Keratinocyte (primary cell): ENCODE data around the gene DNASE1. TPM values are rescaled to one million over a fixed set of nuclear protein-coding genes. Genes with fewer than 3 reads are reported as not detected.

ENCODE experiments used
- DNase-seq: peaks from one replicate; pipeline ENCODE4 v3.0.0-alpha.2; 2011; ENCODE audit warnings: low read depth, missing footprints, low spot score
- FAIRE-seq: peaks from 2 replicates; lab custom pipeline; 2011; peaks lifted over from hg19 to GRCh38; lab: Jason Lieb, UNC
- H2AFZ ChIP-seq: 2 replicates; pipeline ENCODE4 v1.6.0; 2012; ENCODE audit warnings: low read length, control low read depth, inconsistent platforms; ENCODE audit not compliant: control insufficient read depth
- H3K27ac ChIP-seq: 2 replicates; pipeline ENCODE4 v1.5.1; 2011; ENCODE audit warnings: low read length; ENCODE audit not compliant: control insufficient read depth, insufficient read depth
- H3K27me3 ChIP-seq: 3 replicates; pipeline ENCODE4 v1.6.0; 2011; ENCODE audit warnings: low read length; ENCODE audit not compliant: control insufficient read depth, insufficient read depth; ENCODE audit errors: extremely low read depth
- H3K36me3 ChIP-seq, 2 experiments: 2 replicates in 1 of 2; 3 replicates in 1 of 2; pipeline ENCODE4 v1.5.1; 2011; ENCODE audit warnings: low read length in 2 of 2, mild to moderate bottlenecking in 1 of 2; ENCODE audit not compliant: control insufficient read depth in 2 of 2, insufficient read depth in 2 of 2; ENCODE audit errors: extremely low read depth in 1 of 2
- H3K4me1 ChIP-seq: 3 replicates; pipeline ENCODE4 v1.5.1; 2011; ENCODE audit warnings: low read length; ENCODE audit not compliant: control insufficient read depth, insufficient read depth; ENCODE audit errors: extremely low read depth
- H3K4me2 ChIP-seq: 3 replicates; pipeline ENCODE4 v1.6.0; 2011; ENCODE audit warnings: low read depth, low read length; ENCODE audit not compliant: control insufficient read depth, insufficient read depth; ENCODE audit errors: extremely low read depth
- H3K4me3 ChIP-seq, 3 experiments: fragments of 200-600 bp in 1 of 3; sonication (generic) in 1 of 3; 2 replicates in 2 of 3; 3 replicates in 1 of 3; pipeline ENCODE4 v1.5.1; 2011 to 2016; ENCODE audit warnings: low read length in 3 of 3, mild to moderate bottlenecking in 3 of 3, control low read depth in 2 of 3, inconsistent platforms in 1 of 3, low read depth in 1 of 3, mixed read lengths in 1 of 3, mixed run types in 1 of 3, moderate library complexity in 1 of 3; ENCODE audit not compliant: control insufficient read depth in 2 of 3, insufficient read depth in 2 of 3; ENCODE audit errors: extremely low read depth in 1 of 3
- H3K79me2 ChIP-seq: 2 replicates; pipeline ENCODE4 v1.6.0; 2012; ENCODE audit warnings: low read length; ENCODE audit not compliant: control insufficient read depth, insufficient read depth
- H3K9ac ChIP-seq: 3 replicates; pipeline ENCODE4 v1.6.0; 2011; ENCODE audit warnings: low read length; ENCODE audit not compliant: control insufficient read depth, insufficient read depth; ENCODE audit errors: extremely low read depth
- H3K9me1 ChIP-seq: 3 replicates; pipeline ENCODE4 v1.6.0; 2011; ENCODE audit warnings: low read length; ENCODE audit not compliant: control insufficient read depth, insufficient read depth; ENCODE audit errors: extremely low read depth
- H3K9me3 ChIP-seq: 2 replicates; pipeline ENCODE4 v1.5.1; 2012; ENCODE audit warnings: low read depth, low read length; ENCODE audit not compliant: control insufficient read depth
- H4K20me1 ChIP-seq: 3 replicates; pipeline ENCODE4 v1.6.0; 2011; ENCODE audit warnings: low read length; ENCODE audit not compliant: control insufficient read depth, insufficient read depth; ENCODE audit errors: extremely low read depth
- EZH2 ChIP-seq: IDR thresholded peaks from one replicate; pipeline ENCODE4 v1.6.1; 2012; ENCODE audit warnings: inconsistent platforms, mild to moderate bottlenecking, low read length, moderate library complexity
- dilution Hi-C: fragments of 300-500 bp; cut with MboI; formaldehyde crosslinking; loops from one replicate; pipeline ENCODE4 v1.7.0; 2020; ENCODE audit warnings: low sequenced_read_pairs; ENCODE audit not compliant: extremely low pct_ligation_motif_present
- polyA plus RNA-seq, 5 experiments: library from polyadenylated mRNA; depleted of rRNA in 3 of 5; stranded (reverse) in 3 of 5; stranded (forward) in 1 of 5; unstranded in 1 of 5; fragments of >200 nt; gene quantifications; 1 replicate in 1 of 5; 2 replicates in 3 of 5; 3 replicates in 1 of 5; pipeline versions ENCODE4 v1.2.1 to v1.2.3, GENCODE V29; 2011 to 2012; ENCODE audit warnings: missing spikeins in 2 of 5, low read depth in 1 of 5, low replicate concordance in 1 of 5
- TF ChIP-seq, protein P1 (sequence below), 3 experiments: IDR thresholded peaks in 1 of 3; conservative IDR thresholded peaks in 1 of 3; optimal IDR thresholded peaks in 1 of 3; 2 replicates in 2 of 3; 3 replicates in 1 of 3; pipeline versions ENCODE3 to v1.5.1; 2011; ENCODE audit warnings: low read length in 3 of 3, mild to moderate bottlenecking in 3 of 3, moderate library complexity in 2 of 3, control low read depth in 1 of 3, inconsistent platforms in 1 of 3; ENCODE audit not compliant: insufficient read depth in 2 of 3; ENCODE audit errors: extremely low read depth in 1 of 3

Gene DNASE1
- polyA plus RNA-seq, 1 donor (not counting 4 experiments of a cell fraction or from before 2014, with no cell fraction given) = 5.2 TPM

DNA sequence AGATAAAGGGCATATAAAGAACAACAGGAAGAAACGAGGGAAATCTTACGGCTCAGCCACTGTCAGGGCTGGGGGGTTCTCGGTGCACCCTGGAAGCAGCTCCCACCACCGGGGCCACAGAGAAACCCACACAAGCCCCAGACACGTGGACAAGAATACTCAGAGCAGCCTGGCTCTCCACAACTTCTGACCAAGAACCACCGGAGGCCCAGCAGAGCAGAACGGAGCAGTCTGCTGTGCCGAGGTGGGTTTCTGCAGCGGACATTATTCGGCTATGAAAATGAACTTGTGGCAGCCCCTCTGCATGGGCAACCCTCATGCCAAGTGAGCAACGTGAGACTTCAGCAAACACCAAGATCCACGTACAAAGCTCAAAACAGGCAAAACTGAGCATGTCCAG is 6.8 kb downstream of the DNASE1 start:
- no peaks in the 10 kb centered on the region for H3K27me3 ChIP-seq
- no peaks in the 10 kb centered on the region for H3K4me1 ChIP-seq
- no peak for FAIRE-seq

DNA sequence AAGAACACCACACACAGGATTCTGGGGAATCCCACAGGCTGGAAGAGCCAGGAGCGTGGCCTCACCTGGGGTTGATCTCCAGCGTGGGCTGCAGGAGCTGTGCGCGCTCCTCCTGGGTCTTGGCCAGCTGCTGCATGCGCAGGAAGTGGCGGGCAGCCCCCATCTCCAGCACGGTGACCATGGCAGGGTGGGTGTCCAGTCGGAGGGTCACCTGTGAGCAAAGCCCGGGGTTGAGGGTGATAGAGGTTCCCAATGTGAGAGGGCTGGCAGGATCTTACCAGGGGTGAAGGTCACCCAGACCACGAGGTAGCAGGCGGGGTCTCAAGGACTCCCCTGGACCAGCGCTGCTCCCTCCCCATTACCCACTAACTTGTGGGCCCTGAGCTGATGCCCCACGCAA is 7.4 kb downstream of the DNASE1 start:
- TF ChIP-seq EZH2 = no peak
- TF ChIP-seq, protein P1, sequence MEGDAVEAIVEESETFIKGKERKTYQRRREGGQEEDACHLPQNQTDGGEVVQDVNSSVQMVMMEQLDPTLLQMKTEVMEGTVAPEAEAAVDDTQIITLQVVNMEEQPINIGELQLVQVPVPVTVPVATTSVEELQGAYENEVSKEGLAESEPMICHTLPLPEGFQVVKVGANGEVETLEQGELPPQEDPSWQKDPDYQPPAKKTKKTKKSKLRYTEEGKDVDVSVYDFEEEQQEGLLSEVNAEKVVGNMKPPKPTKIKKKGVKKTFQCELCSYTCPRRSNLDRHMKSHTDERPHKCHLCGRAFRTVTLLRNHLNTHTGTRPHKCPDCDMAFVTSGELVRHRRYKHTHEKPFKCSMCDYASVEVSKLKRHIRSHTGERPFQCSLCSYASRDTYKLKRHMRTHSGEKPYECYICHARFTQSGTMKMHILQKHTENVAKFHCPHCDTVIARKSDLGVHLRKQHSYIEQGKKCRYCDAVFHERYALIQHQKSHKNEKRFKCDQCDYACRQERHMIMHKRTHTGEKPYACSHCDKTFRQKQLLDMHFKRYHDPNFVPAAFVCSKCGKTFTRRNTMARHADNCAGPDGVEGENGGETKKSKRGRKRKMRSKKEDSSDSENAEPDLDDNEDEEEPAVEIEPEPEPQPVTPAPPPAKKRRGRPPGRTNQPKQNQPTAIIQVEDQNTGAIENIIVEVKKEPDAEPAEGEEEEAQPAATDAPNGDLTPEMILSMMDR (optimal IDR thresholded peaks at IDR 0.05 in 1 of 3, IDR thresholded peaks at IDR 0.05 in 1 of 3, conservative IDR thresholded peaks at IDR 0.05 in 1 of 3; ENCODE audit: extremely low read depth in 1 of 3, insufficient read depth in 2 of 3, low read length in 3 of 3) = no peak
- no peaks in the 10 kb centered on the region for H3K9me3 ChIP-seq
- no peak overlapping the region for H3K9ac ChIP-seq
- FAIRE-seq = no peak
- H3K36me3 ChIP-seq = peaks cover 29 to 51% of the 10 kb centered on the region in 2 experiments
- no peaks in the 10 kb centered on the region for H3K79me2 ChIP-seq
- no peaks in the 10 kb centered on the region for H4K20me1 ChIP-seq
- dilution Hi-C loops = no loop called here
- H3K9me1 ChIP-seq = no peaks in the 10 kb centered on the region
- no peak overlapping the region for H3K4me3 ChIP-seq
- H2AFZ ChIP-seq = no peak overlapping the region
- no peak overlapping the region for H3K27ac ChIP-seq
- DNase-seq = no peak
- no peaks in the 10 kb centered on the region for H3K4me1 ChIP-seq
- no peak overlapping the region for H3K4me2 ChIP-seq
- H3K27me3 ChIP-seq = no peaks in the 10 kb centered on the region

More for the DNA sequence above, 6.8 kb downstream of the DNASE1 start:
- no peaks in the 10 kb centered on the region for H3K9me1 ChIP-seq
- TF ChIP-seq, protein P1 (optimal IDR thresholded peaks at IDR 0.05 in 1 of 3, IDR thresholded peaks at IDR 0.05 in 1 of 3, conservative IDR thresholded peaks at IDR 0.05 in 1 of 3; ENCODE audit: extremely low read depth in 1 of 3, insufficient read depth in 2 of 3, low read length in 3 of 3) = no peak
- no peak for TF ChIP-seq EZH2
- dilution Hi-C loops = no loop called here
- H3K4me3 ChIP-seq = no peak overlapping the region
- no peaks in the 10 kb centered on the region for H3K79me2 ChIP-seq
- no peak overlapping the region for H3K27ac ChIP-seq
- no peak for DNase-seq
- H3K4me2 ChIP-seq = no peak overlapping the region
- H4K20me1 ChIP-seq = no peaks in the 10 kb centered on the region
- H3K9ac ChIP-seq = no peak overlapping the region
- H3K9me3 ChIP-seq = no peaks in the 10 kb centered on the region
- H3K36me3 ChIP-seq = peaks cover 30 to 51% of the 10 kb centered on the region in 2 experiments
- no peak overlapping the region for H2AFZ ChIP-seq
